Activated naive CD4-positive, alpha-beta T cell treated with anti-CD3 and anti-CD28 coated beads for 36 hours (primary cell): ENCODE measurements around the gene ERBIN. TPM values are rescaled to one million over a fixed set of nuclear protein-coding genes. Genes with fewer than 3 reads are reported as not detected.
"Not testable (repeated sequence)": the region's sequence is repeated elsewhere in the genome, so short reads cannot be mapped to it uniquely, and the experiment has no call there.

Experiments
- CTCF ChIA-PET: fragments of 350-600 bp; sonication (Branson Sonifier 250); formaldehyde crosslinking; loops from one replicate; lab custom pipeline; 2021; ENCODE audit warnings: antibody characterized with exemption; lab: Charles Lee
- DNase-seq: peaks from one replicate; pipeline ENCODE4 v3.0.0-alpha.2; 2020
- H3K27ac Mint-ChIP-seq: one replicate; pipeline ENCODE4 v1.8.0; 2021; ENCODE audit warnings: mild to moderate bottlenecking, mixed read lengths
- H3K27me3 Mint-ChIP-seq: one replicate; pipeline ENCODE4 v1.8.0; 2021; ENCODE audit warnings: low read depth, mixed read lengths
- H3K36me3 Mint-ChIP-seq: one replicate; pipeline ENCODE4 v1.8.0; 2021; ENCODE audit warnings: low read depth, mixed read lengths
- H3K4me1 Mint-ChIP-seq: one replicate; pipeline ENCODE4 v1.8.0; 2021; ENCODE audit warnings: low read depth, mixed read lengths
- H3K4me3 Mint-ChIP-seq: one replicate; pipeline ENCODE4 v1.8.0; 2021; ENCODE audit warnings: mild to moderate bottlenecking, moderate library complexity, mixed read lengths
- H3K9me3 Mint-ChIP-seq: one replicate; pipeline ENCODE4 v1.8.0; 2021; ENCODE audit warnings: mixed read lengths
- intact Hi-C: fragments of 100-400 bp; cut with micrococcal nuclease; formaldehyde crosslinking; loops from one replicate; pipeline ENCODE4 v1.15.1; 2023
- total RNA-seq, 2 experiments: library from RNA; stranded (reverse); gene quantifications; one replicate each; pipeline ENCODE4 v1.2.3, GENCODE V29; 2021

The ERBIN gene
- total RNA-seq, 2 experiments from 2014 or later = 41.9 to 42.2 TPM

- Mint-ChIP-seq H3K4me1 (peaks cover 60% of the 10 kb centered on the region), H3K9me3 (peaks cover 2% of the 10 kb centered on the region), H3K27me3 (no peaks in the 10 kb centered on the region), H3K4me3 (peak overlapping the region; percentile 20), H3K36me3 (peaks cover 7% of the 10 kb centered on the region), H3K27ac (peak overlapping the region; percentile 66)
- CTCF ChIA-PET = interaction anchor here (1.2 kb wide), 2 partner anchors 19 to 23 kb away, joined by 3 read pairs; no protein-coding TSS in a partner anchor
- DNase-seq = no peak
- intact Hi-C loops = loop anchor here (2.0 kb wide), 1 partner anchor 46 kb away; no protein-coding TSS in a partner anchor
Observed at GRCh38 chr5:65970481-65971367, 44.3 kb downstream of the ERBIN start.

- no peak overlapping the region for H3K4me3 Mint-ChIP-seq
Observed at GRCh38 chr5:65971643-65972042, 45.3 kb downstream of the ERBIN start.

GRCh38 chr5:65972896-65973295, 46.5 kb downstream of the ERBIN start:
- H3K27me3 Mint-ChIP-seq, DNase-seq, H3K4me3 Mint-ChIP-seq, H3K9me3 Mint-ChIP-seq, intact Hi-C loops, H3K27ac Mint-ChIP-seq: not testable (repeated sequence)
- CTCF ChIA-PET = interaction anchor here (0.6 to 1.2 kb wide), 2 partner anchors 28 to 60 kb away, joined by 3 to 4 read pairs; no protein-coding TSS in a partner anchor
- Mint-ChIP-seq H3K4me1 (peaks cover 49% of the 10 kb centered on the region), H3K36me3 (peaks cover 11% of the 10 kb centered on the region)

More at GRCh38 chr5:65971643-65972042, 45.3 kb downstream of the ERBIN start:
- peaks cover 2% of the 10 kb centered on the region for H3K9me3 Mint-ChIP-seq
- no peaks in the 10 kb centered on the region for H3K27me3 Mint-ChIP-seq
- H3K36me3 Mint-ChIP-seq = peaks cover 11% of the 10 kb centered on the region
- CTCF ChIA-PET = interaction anchor here (1.2 kb wide), 3 partner anchors 18 to 29 kb away, joined by 3 to 4 read pairs (median 3); no protein-coding TSS in a partner anchor
- H3K27ac Mint-ChIP-seq = no peak overlapping the region
- H3K4me1 Mint-ChIP-seq = peaks cover 58% of the 10 kb centered on the region
- intact Hi-C loops = loop anchor here (2.0 kb wide), 1 partner anchor 47 kb away; no protein-coding TSS in a partner anchor
- no peak for DNase-seq

- no peak for DNase-seq
- intact Hi-C loops = no loop called here
- Mint-ChIP-seq H3K27me3 (no peaks in the 10 kb centered on the region), H3K9me3 (peaks cover 3% of the 10 kb centered on the region), H3K4me3 (no peak overlapping the region), H3K36me3 (peaks cover 24% of the 10 kb centered on the region), H3K27ac (no peak overlapping the region), H3K4me1 (peaks cover 43% of the 10 kb centered on the region)
- CTCF ChIA-PET = interaction anchor here (1.0 kb wide), 1 partner anchor 202 kb away, joined by 3 read pairs; no protein-coding TSS in a partner anchor
Observed at GRCh38 chr5:65978251-65978650, 51.9 kb downstream of the ERBIN start.

- H3K27me3 Mint-ChIP-seq = no peaks in the 10 kb centered on the region
- intact Hi-C loops = no loop called here
- H3K36me3 Mint-ChIP-seq = peaks cover 17% of the 10 kb centered on the region
- H3K4me3 Mint-ChIP-seq = no peak overlapping the region
- peaks cover 3% of the 10 kb centered on the region for H3K9me3 Mint-ChIP-seq
- CTCF ChIA-PET = no interaction called here
- peaks cover 61% of the 10 kb centered on the region for H3K4me1 Mint-ChIP-seq
- no peak for DNase-seq
- no peak overlapping the region for H3K27ac Mint-ChIP-seq
Observed at GRCh38 chr5:65981548-65981947, 55.2 kb downstream of the ERBIN start.

GRCh38 chr5:65981969-65982619, 55.7 kb downstream of the ERBIN start:
- DNase-seq = no peak
- H3K4me3 Mint-ChIP-seq = no peak overlapping the region
- H3K27me3 Mint-ChIP-seq = no peaks in the 10 kb centered on the region
- CTCF ChIA-PET = no interaction called here
- H3K27ac Mint-ChIP-seq = no peak overlapping the region
- peaks cover 17% of the 10 kb centered on the region for H3K36me3 Mint-ChIP-seq
- peaks cover 66% of the 10 kb centered on the region for H3K4me1 Mint-ChIP-seq
- intact Hi-C loops = no loop called here
- H3K9me3 Mint-ChIP-seq = peaks cover 3% of the 10 kb centered on the region

- CTCF ChIA-PET = no interaction called here
- H3K36me3 Mint-ChIP-seq = peaks cover 17% of the 10 kb centered on the region
- no peaks in the 10 kb centered on the region for H3K27me3 Mint-ChIP-seq
- no peak overlapping the region for H3K27ac Mint-ChIP-seq
- peaks cover 3% of the 10 kb centered on the region for H3K9me3 Mint-ChIP-seq
- DNase-seq = no peak
- no peak overlapping the region for H3K4me3 Mint-ChIP-seq
- intact Hi-C loops = no loop called here
- peaks cover 66% of the 10 kb centered on the region for H3K4me1 Mint-ChIP-seq
Observed at GRCh38 chr5:65982635-65983034, 56.3 kb downstream of the ERBIN start.

- intact Hi-C loops = no loop called here
- CTCF ChIA-PET = no interaction called here
- Mint-ChIP-seq H3K4me1 (peaks cover 65% of the 10 kb centered on the region), H3K4me3 (no peak overlapping the region), H3K27ac (peak overlapping the region; percentile 1), H3K9me3 (no peaks in the 10 kb centered on the region), H3K36me3 (peaks cover 14% of the 10 kb centered on the region), H3K27me3 (no peaks in the 10 kb centered on the region)
- DNase-seq = no peak
Observed at GRCh38 chr5:65984098-65984885, 57.9 kb downstream of the ERBIN start.

- Mint-ChIP-seq H3K4me1 (peaks cover 58% of the 10 kb centered on the region), H3K27ac (peak overlapping the region; percentile 28), H3K4me3 (no peak overlapping the region), H3K9me3 (no peaks in the 10 kb centered on the region), H3K27me3 (no peaks in the 10 kb centered on the region), H3K36me3 (peaks cover 8% of the 10 kb centered on the region)
- CTCF ChIA-PET = interaction anchor here (0.6 kb wide), 1 partner anchor 93 kb away, joined by 4 read pairs; no protein-coding TSS in a partner anchor
- no peak for DNase-seq
- intact Hi-C loops = no loop called here
Observed at GRCh38 chr5:65986050-65986451, 59.7 kb downstream of the ERBIN start.

GRCh38 chr5:65986796-65987195, 60.4 kb downstream of the ERBIN start:
- Mint-ChIP-seq H3K27me3 (no peaks in the 10 kb centered on the region), H3K4me1 (peaks cover 53% of the 10 kb centered on the region), H3K4me3 (no peak overlapping the region), H3K9me3 (no peaks in the 10 kb centered on the region), H3K36me3 (peaks cover 8% of the 10 kb centered on the region), H3K27ac (no peak overlapping the region)
- intact Hi-C loops = no loop called here
- CTCF ChIA-PET = interaction anchor here (0.6 kb wide), 1 partner anchor 93 kb away, joined by 4 read pairs; no protein-coding TSS in a partner anchor
- DNase-seq = no peak

GRCh38 chr5:65987982-65988381, 61.6 kb downstream of the ERBIN start:
- Mint-ChIP-seq H3K36me3 (peaks cover 12% of the 10 kb centered on the region), H3K9me3 (no peaks in the 10 kb centered on the region), H3K4me1 (peaks cover 44% of the 10 kb centered on the region), H3K27me3 (no peaks in the 10 kb centered on the region), H3K4me3 (no peak overlapping the region), H3K27ac (no peak overlapping the region)
- intact Hi-C loops = no loop called here
- no peak for DNase-seq
- CTCF ChIA-PET = no interaction called here
